Inflammatory macrophage treated with lipopolysaccharide for 1 hour (primary cell): Measurements from ENCODE around the gene GM2A.
A peak's percentile ranks its signal among the peaks of the same experiment; 100 is the strongest.
"Not testable (repeated sequence)": the region's sequence is repeated elsewhere in the genome, so short reads cannot be mapped to it uniquely, and the experiment has no call there.

Source experiments
- DNase-seq, 2 donors: peaks; one replicate each; pipeline ENCODE4 v3.0.0-alpha.2; 2020 to 2022

The GM2A gene

GRCh38 chr5:151228986-151229385 is 24.0 kb upstream of the GM2A start:
- DNase-seq: no peak

- DNase-seq: no peak
Observed at GRCh38 chr5:151230048-151230680, 22.8 kb upstream of the GM2A start.

GRCh38 chr5:151231359-151231758 is 21.6 kb upstream of the GM2A start:
- DNase-seq: no peak

- no peak for DNase-seq
Observed at GRCh38 chr5:151233616-151234085, 19.3 kb upstream of the GM2A start.

- peak; percentile 58 to 65 for DNase-seq
Observed at GRCh38 chr5:151234476-151235238, 18.3 kb upstream of the GM2A start.

GRCh38 chr5:151235239-151235571 is 17.8 kb upstream of the GM2A start:
- DNase-seq: not testable (repeated sequence)

- no peak for DNase-seq
Observed at GRCh38 chr5:151236888-151237287, 16.1 kb upstream of the GM2A start.

GRCh38 chr5:151237685-151238084 is 15.3 kb upstream of the GM2A start:
- DNase-seq: no peak

- no peak for DNase-seq
Observed at GRCh38 chr5:151238303-151238741, 14.7 kb upstream of the GM2A start.

GRCh38 chr5:151239237-151239861 is 13.6 kb upstream of the GM2A start:
- peak; percentile 42 to 92 for DNase-seq

- DNase-seq: not testable (repeated sequence)
Observed at GRCh38 chr5:151240268-151240835, 12.6 kb upstream of the GM2A start.

- DNase-seq: no peak
Observed at GRCh38 chr5:151240924-151241635, 11.9 kb upstream of the GM2A start.

GRCh38 chr5:151243127-151243526 is 9.9 kb upstream of the GM2A start:
- DNase-seq: no peak

GRCh38 chr5:151243564-151243963 is 9.4 kb upstream of the GM2A start:
- no peak for DNase-seq

GRCh38 chr5:151244206-151244605 is 8.8 kb upstream of the GM2A start:
- no peak for DNase-seq

- DNase-seq: no peak
Observed at GRCh38 chr5:151245680-151246219, 7.2 kb upstream of the GM2A start.

- DNase-seq: no peak
Observed at GRCh38 chr5:151248651-151249050, 4.3 kb upstream of the GM2A start.

GRCh38 chr5:151249281-151249680 is 3.7 kb upstream of the GM2A start:
- DNase-seq: peak in 1 of 2 donors; percentile 46

- DNase-seq: no peak
Observed at GRCh38 chr5:151250346-151251000, 2.5 kb upstream of the GM2A start.

GRCh38 chr5:151251001-151251551 is 1.9 kb upstream of the GM2A start:
- no peak for DNase-seq

GRCh38 chr5:151251621-151252020 is 1.4 kb upstream of the GM2A start:
- DNase-seq: no peak

- DNase-seq: no peak
Observed at GRCh38 chr5:151253605-151253950, 593 bp downstream of the GM2A start.
